SK-N-SH (cell line): Measurements from ENCODE around the gene LCN6.

Experiments used
- CHD2 ChIP-seq: fragments of 150-350 bp; IDR thresholded peaks from 2 replicates; pipeline ENCODE4 v1.6.1; 2018; ENCODE audit warnings: low read length; ENCODE audit not compliant: partially characterized antibody
- CTCF ChIP-seq: fragments of 200-600 bp; sonication (generic); IDR thresholded peaks from 2 replicates; pipeline ENCODE4 v1.6.1; 2017; ENCODE audit warnings: antibody characterized with exemption, mild to moderate bottlenecking, moderate library complexity
- EP300 ChIP-seq, 2 experiments: IDR thresholded peaks; 2 replicates each; pipeline versions ENCODE4 v1.4.0 to v1.6.1; 2012; ENCODE audit warnings: borderline replicate concordance in 1 of 2, low read depth in 1 of 2, low read length in 1 of 2
- EZH2phosphoT487 ChIP-seq: fragments of 200-600 bp; sonication (generic); IDR thresholded peaks from 2 replicates; pipeline ENCODE4 v1.6.1; 2017; ENCODE audit warnings: low read depth, mixed run types, mild to moderate bottlenecking, antibody characterized with exemption, moderate library complexity, borderline replicate concordance
- FOXM1 ChIP-seq: IDR thresholded peaks from 2 replicates; pipeline ENCODE4 v1.4.0; 2012; ENCODE audit warnings: low read depth, mild to moderate bottlenecking
- POLR2AphosphoS5 ChIP-seq: IDR thresholded peaks from 2 replicates; pipeline ENCODE4 v1.6.1; 2012; ENCODE audit warnings: low read depth, low read length
- RAD21 ChIP-seq: IDR thresholded peaks from 2 replicates; pipeline ENCODE4 v1.6.1; 2012; ENCODE audit warnings: mild to moderate bottlenecking, low read length
- RFX5 ChIP-seq: IDR thresholded peaks from 2 replicates; pipeline ENCODE4 v1.6.1; 2012; ENCODE audit warnings: mild to moderate bottlenecking, improper control_type of control experiment, low read length
- TAF1 ChIP-seq: IDR thresholded peaks from 2 replicates; pipeline ENCODE4 v1.6.1; 2012; ENCODE audit warnings: low read depth, mild to moderate bottlenecking, low read length, moderate library complexity, borderline replicate concordance

- no peak for TF ChIP-seq CTCF
- TF ChIP-seq FOXM1, result no peak
- TF ChIP-seq POLR2AphosphoS5, result no peak
- no peak for TF ChIP-seq EZH2phosphoT487
- TF ChIP-seq CHD2, result no peak
- no peak for TF ChIP-seq TAF1
- TF ChIP-seq EP300 (IDR thresholded peaks at IDR 0.05; ENCODE audit: borderline replicate concordance in 1 of 2, low read depth in 1 of 2, low read length in 1 of 2), result no peak
- TF ChIP-seq RFX5, result no peak
- no peak for TF ChIP-seq RAD21
These were observed 24.3 kb downstream of the LCN6 start for GRCh38 chr9:136723989-136724388.
